PC-3 (cell line): ENCODE results near the gene ZSCAN30. TPM values are rescaled to one million over a fixed set of nuclear protein-coding genes. Genes with fewer than 3 reads are reported as not detected.

Experiments used
- ATAC-seq: fragments of 200-7000 bp; cut with Tn5 transposase; 2 replicates; pipeline ENCODE4 v1.9.1; 2020; ENCODE audit warnings: mild to moderate bottlenecking, moderate library complexity
- BruUV-seq: library from RNA; stranded (reverse); fragments of 400-500 nt; replicated peaks from 2 replicates; lab custom pipeline; 2021; lab: Mats Ljungman, UMichigan
- CTCF ChIA-PET: fragments of 300-600 bp; sonication (Branson Sonifier 250); formaldehyde crosslinking; loops from one replicate; lab custom pipeline; 2022; ENCODE audit warnings: antibody characterized with exemption; lab: Charles Lee
- POLR2A ChIA-PET: fragments of 300-600 bp; sonication (Branson Sonifier 250); formaldehyde crosslinking; loops from one replicate; lab custom pipeline; 2022; ENCODE audit warnings: antibody characterized with exemption; ENCODE audit not compliant: unreplicated experiment; lab: Charles Lee
- DNase-seq: peaks from one replicate; pipeline ENCODE4 v3.0.0-alpha.2; 2015
- H2AFZ ChIP-seq: fragments of 300-600 bp; sonication (generic); 2 replicates; pipeline ENCODE4 v1.6.0; 2016; ENCODE audit warnings: antibody characterized with exemption, low read length
- H3F3A ChIP-seq: fragments of 300-600 bp; sonication (generic); one replicate; pipeline ENCODE4 v1.6.0; 2017; ENCODE audit warnings: antibody characterized with exemption, low read length, control low read depth, mild to moderate bottlenecking; ENCODE audit not compliant: unreplicated experiment
- H3K27ac ChIP-seq: fragments of 300-600 bp; sonication (generic); 2 replicates; pipeline ENCODE4 v1.5.1; 2016; ENCODE audit warnings: mild to moderate bottlenecking, low read length
- H3K27me3 ChIP-seq: fragments of 300-600 bp; sonication (generic); 2 replicates; pipeline ENCODE4 v1.6.1; 2016; ENCODE audit warnings: low read length, mixed read lengths
- H3K36me3 ChIP-seq: fragments of 300-600 bp; sonication (generic); 2 replicates; pipeline ENCODE4 v1.6.1; 2016; ENCODE audit warnings: low read depth, mixed run types, low read length, mixed read lengths
- H3K4me1 ChIP-seq: fragments of 300-600 bp; sonication (generic); 2 replicates; pipeline ENCODE4 v1.5.1; 2016; ENCODE audit warnings: low read length; ENCODE audit not compliant: insufficient read depth
- H3K4me2 ChIP-seq: fragments of 300-600 bp; sonication (generic); 2 replicates; pipeline ENCODE4 v1.6.0; 2016; ENCODE audit warnings: low read length
- H3K4me3 ChIP-seq: fragments of 300-600 bp; sonication (generic); 2 replicates; pipeline ENCODE4 v1.5.1; 2016; ENCODE audit warnings: mild to moderate bottlenecking, low read length, mixed read lengths
- H3K79me2 ChIP-seq: fragments of 300-600 bp; sonication (generic); 2 replicates; pipeline ENCODE4 v1.6.1; 2017; ENCODE audit warnings: low read length, mixed read lengths
- H3K9ac ChIP-seq: fragments of 300-600 bp; sonication (generic); 2 replicates; pipeline ENCODE4 v1.6.0; 2016; ENCODE audit warnings: mild to moderate bottlenecking, low read length
- H3K9me2 ChIP-seq: fragments of 300-600 bp; sonication (generic); replicated peaks from 2 replicates; pipeline ENCODE4 v1.6.1; 2016; ENCODE audit warnings: mixed run types, low read length, mixed read lengths
- H3K9me3 ChIP-seq: fragments of 300-600 bp; sonication (generic); 2 replicates; pipeline ENCODE4 v1.6.1; 2016; ENCODE audit warnings: low read length, mixed read lengths
- H4K20me1 ChIP-seq: fragments of 300-600 bp; sonication (generic); 2 replicates; pipeline ENCODE4 v1.6.1; 2016; ENCODE audit warnings: low read length, mixed read lengths
- EZH2 ChIP-seq: fragments of 300-600 bp; sonication (generic); IDR thresholded peaks from one replicate; pipeline ENCODE4 v1.6.1; 2017; ENCODE audit warnings: antibody characterized with exemption, mild to moderate bottlenecking, low read length; ENCODE audit not compliant: unreplicated experiment
- EZH2phosphoT487 ChIP-seq: fragments of 300-600 bp; sonication (generic); IDR thresholded peaks from 2 replicates; pipeline ENCODE4 v1.6.1; 2018; ENCODE audit warnings: mild to moderate bottlenecking, antibody characterized with exemption, low read length, borderline replicate concordance
- intact Hi-C: fragments of 100-400 bp; cut with micrococcal nuclease; formaldehyde crosslinking; loops from 2 replicates; pipeline ENCODE4 v1.9.0; 2023
- total RNA-seq: library from RNA; depleted of rRNA; stranded (reverse); fragments of >200 nt; gene quantifications from 2 replicates; pipeline ENCODE4 v1.2.3, GENCODE V29; 2014
- TF ChIP-seq, protein P1 (sequence below): fragments of 300-600 bp; sonication (generic); conservative IDR thresholded peaks from 2 replicates; pipeline ENCODE4 v1.5.1; 2017; ENCODE audit warnings: antibody characterized with exemption, low read depth, mild to moderate bottlenecking, low read length

ZSCAN30 gene
- total RNA-seq, 1 experiment from 2014 or later, result 2.8 TPM

DNA sequence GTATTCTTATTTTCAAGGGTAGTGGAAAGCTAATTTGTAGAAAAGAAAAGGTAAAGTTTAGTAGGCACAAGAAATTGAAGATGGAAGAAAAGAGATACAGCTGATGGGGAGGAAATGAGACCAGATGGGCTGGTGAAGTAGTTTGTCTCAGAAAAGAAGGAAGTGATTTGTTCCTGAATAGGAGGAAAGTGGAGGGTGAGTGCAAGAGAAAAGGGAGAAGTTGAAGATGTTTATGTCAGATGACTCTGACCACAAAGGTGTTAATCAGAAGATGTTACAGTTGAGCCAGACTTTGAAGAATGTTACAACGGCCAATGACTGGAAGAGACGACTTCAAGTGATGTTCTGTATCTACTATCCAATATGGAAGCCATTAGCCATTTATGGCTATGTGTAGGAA is 21.2 kb downstream of the ZSCAN30 start:
- no peaks in the 10 kb centered on the region for H3K36me3 ChIP-seq
- TF ChIP-seq EZH2phosphoT487, result no peak
- TF ChIP-seq, protein P1, sequence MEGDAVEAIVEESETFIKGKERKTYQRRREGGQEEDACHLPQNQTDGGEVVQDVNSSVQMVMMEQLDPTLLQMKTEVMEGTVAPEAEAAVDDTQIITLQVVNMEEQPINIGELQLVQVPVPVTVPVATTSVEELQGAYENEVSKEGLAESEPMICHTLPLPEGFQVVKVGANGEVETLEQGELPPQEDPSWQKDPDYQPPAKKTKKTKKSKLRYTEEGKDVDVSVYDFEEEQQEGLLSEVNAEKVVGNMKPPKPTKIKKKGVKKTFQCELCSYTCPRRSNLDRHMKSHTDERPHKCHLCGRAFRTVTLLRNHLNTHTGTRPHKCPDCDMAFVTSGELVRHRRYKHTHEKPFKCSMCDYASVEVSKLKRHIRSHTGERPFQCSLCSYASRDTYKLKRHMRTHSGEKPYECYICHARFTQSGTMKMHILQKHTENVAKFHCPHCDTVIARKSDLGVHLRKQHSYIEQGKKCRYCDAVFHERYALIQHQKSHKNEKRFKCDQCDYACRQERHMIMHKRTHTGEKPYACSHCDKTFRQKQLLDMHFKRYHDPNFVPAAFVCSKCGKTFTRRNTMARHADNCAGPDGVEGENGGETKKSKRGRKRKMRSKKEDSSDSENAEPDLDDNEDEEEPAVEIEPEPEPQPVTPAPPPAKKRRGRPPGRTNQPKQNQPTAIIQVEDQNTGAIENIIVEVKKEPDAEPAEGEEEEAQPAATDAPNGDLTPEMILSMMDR, result no peak
- no peak for TF ChIP-seq EZH2

DNA sequence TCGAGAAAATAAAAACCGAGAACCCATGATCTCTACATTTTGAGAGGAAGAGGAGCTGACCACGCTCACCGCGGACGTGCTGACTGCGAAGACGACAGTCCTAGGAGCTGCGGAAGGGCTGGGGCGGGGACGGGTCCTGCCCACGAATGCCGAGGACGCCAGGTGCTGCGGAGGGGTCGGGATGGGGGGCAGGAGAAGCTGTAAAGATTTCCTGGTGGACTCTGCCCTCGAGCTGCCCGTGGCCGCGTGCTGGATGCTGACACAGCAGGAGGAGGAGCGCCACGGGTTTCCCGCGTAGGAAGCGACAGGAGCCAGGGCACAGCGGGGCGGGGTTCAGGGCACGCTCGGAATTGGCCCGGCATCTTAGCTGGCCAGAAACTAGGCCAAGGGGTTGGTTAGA is 22.2 kb downstream of the ZSCAN30 start:
- H3K36me3 ChIP-seq, result no peaks in the 10 kb centered on the region
- ChIA-PET CTCF (no interaction called here), POLR2A (no interaction called here)
- no TSS peak for BruUV-seq
- no peaks in the 10 kb centered on the region for H3F3A ChIP-seq
- ATAC-seq (no peak), DNase-seq (no peak)
- no peak overlapping the region for H3K4me2 ChIP-seq
- TF ChIP-seq EZH2phosphoT487 (no peak), EZH2 (no peak)
- TF ChIP-seq, protein P1, result no peak
- no peaks in the 10 kb centered on the region for H3K27me3 ChIP-seq
- no peaks in the 10 kb centered on the region for H3K9me2 ChIP-seq
- intact Hi-C loops, result no loop called here
- H2AFZ ChIP-seq, result no peak overlapping the region
- H4K20me1 ChIP-seq, result no peaks in the 10 kb centered on the region
- H3K79me2 ChIP-seq, result no peaks in the 10 kb centered on the region
- H3K9me3 ChIP-seq, result no peaks in the 10 kb centered on the region
- H3K4me3 ChIP-seq, result no peak overlapping the region
- H3K9ac ChIP-seq, result no peak overlapping the region
- no peak overlapping the region for H3K27ac ChIP-seq
- H3K4me1 ChIP-seq, result no peaks in the 10 kb centered on the region

More for the DNA sequence above, 21.2 kb downstream of the ZSCAN30 start:
- H3K9me2 ChIP-seq, result no peaks in the 10 kb centered on the region
- H2AFZ ChIP-seq, result no peak overlapping the region
- no TSS peak for BruUV-seq
- no peak for ATAC-seq
- H3K4me2 ChIP-seq, result no peak overlapping the region
- H3K79me2 ChIP-seq, result no peaks in the 10 kb centered on the region
- ChIA-PET CTCF (no interaction called here), POLR2A (no interaction called here)
- DNase-seq, result no peak
- H3K27me3 ChIP-seq, result no peaks in the 10 kb centered on the region
- H3K27ac ChIP-seq, result no peak overlapping the region
- no peak overlapping the region for H3K4me3 ChIP-seq
- H3K9ac ChIP-seq, result no peak overlapping the region
- intact Hi-C loops, result no loop called here
- H3K4me1 ChIP-seq, result no peaks in the 10 kb centered on the region
- no peaks in the 10 kb centered on the region for H4K20me1 ChIP-seq
- H3K9me3 ChIP-seq, result no peaks in the 10 kb centered on the region
- H3F3A ChIP-seq, result no peaks in the 10 kb centered on the region

DNA sequence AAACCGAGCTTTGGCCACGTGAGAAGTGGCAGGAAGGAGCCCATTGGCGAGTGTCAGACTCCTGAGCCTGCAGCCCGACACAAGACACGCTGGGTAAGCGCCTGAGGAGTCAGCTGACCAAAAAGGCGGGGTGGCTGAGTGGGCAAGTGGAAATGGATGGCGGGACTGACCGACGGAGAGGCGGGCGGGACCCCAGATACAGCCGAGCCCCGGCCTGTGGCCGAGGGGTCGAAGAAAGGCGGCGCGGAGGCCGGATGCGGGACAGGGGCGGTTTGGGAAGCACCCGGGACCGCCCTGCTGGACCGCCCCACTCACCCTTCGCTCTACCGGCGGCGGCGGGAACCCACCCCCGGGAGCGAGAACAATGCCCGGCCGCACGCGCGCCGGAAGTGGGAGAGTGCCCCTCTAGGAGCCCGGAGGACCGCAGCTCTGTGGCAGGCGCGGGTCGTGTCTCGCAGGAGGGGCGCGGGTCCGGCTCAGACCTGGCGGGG is 22.8 kb downstream of the ZSCAN30 start:
- H3K9me3 ChIP-seq, result no peaks in the 10 kb centered on the region
- H3K36me3 ChIP-seq, result no peaks in the 10 kb centered on the region
- ATAC-seq (no peak), DNase-seq (no peak)
- POLR2A ChIA-PET, result no interaction called here
- no peak overlapping the region for H3K4me3 ChIP-seq
- no peaks in the 10 kb centered on the region for H3F3A ChIP-seq
- no peak overlapping the region for H3K9ac ChIP-seq
- H2AFZ ChIP-seq, result no peak overlapping the region
- no peaks in the 10 kb centered on the region for H3K79me2 ChIP-seq
- H4K20me1 ChIP-seq, result no peaks in the 10 kb centered on the region
- no peaks in the 10 kb centered on the region for H3K9me2 ChIP-seq
- CTCF ChIA-PET, result no interaction called here
- H3K4me1 ChIP-seq, result no peaks in the 10 kb centered on the region
- intact Hi-C loops, result no loop called here
- H3K27ac ChIP-seq, result no peak overlapping the region
- H3K4me2 ChIP-seq, result no peak overlapping the region
- TF ChIP-seq EZH2 (no peak), EZH2phosphoT487 (no peak)
- TF ChIP-seq, protein P1, result no peak
- BruUV-seq, result no TSS peak
- H3K27me3 ChIP-seq, result no peaks in the 10 kb centered on the region
